ENCODE results near the gene SLC6A13. TPM values are rescaled to one million over a fixed set of nuclear protein-coding genes. Genes with fewer than 3 reads are reported as not detected.

SLC6A13 gene
- total RNA-seq, 1 experiment from 2014 or later, result not detected

GRCh38 chr12:176321-177181 is 86.1 kb downstream of the SLC6A13 start:
- DNase-seq (ENCODE audit: low read depth), result peak; percentile 46
- in situ Hi-C loops (cut with HindIII; ENCODE audit: low pct_unique_long_range_greater_than_20kb, low sequenced_read_pairs), result no loop called here

GRCh38 chr12:175759-176158 is 86.9 kb downstream of the SLC6A13 start:
- no peak for DNase-seq (ENCODE audit: low read depth)
- in situ Hi-C loops (cut with HindIII; ENCODE audit: low pct_unique_long_range_greater_than_20kb, low sequenced_read_pairs), result no loop called here

- in situ Hi-C loops (cut with HindIII; ENCODE audit: low pct_unique_long_range_greater_than_20kb, low sequenced_read_pairs), result no loop called here
- DNase-seq (ENCODE audit: low read depth), result no peak
Observed at GRCh38 chr12:175250-175649, 87.4 kb downstream of the SLC6A13 start.

GRCh38 chr12:174596-174995 is 88.0 kb downstream of the SLC6A13 start:
- DNase-seq (ENCODE audit: low read depth), result no peak
- in situ Hi-C loops (cut with HindIII; ENCODE audit: low pct_unique_long_range_greater_than_20kb, low sequenced_read_pairs), result no loop called here

- in situ Hi-C loops (cut with HindIII; ENCODE audit: low pct_unique_long_range_greater_than_20kb, low sequenced_read_pairs), result no loop called here
- no peak for DNase-seq (ENCODE audit: low read depth)
Observed at GRCh38 chr12:174124-174523, 88.5 kb downstream of the SLC6A13 start.

- in situ Hi-C loops (cut with HindIII; ENCODE audit: low pct_unique_long_range_greater_than_20kb, low sequenced_read_pairs), result no loop called here
Observed at GRCh38 chr12:172732-173161, 89.9 kb downstream of the SLC6A13 start.

GRCh38 chr12:171743-172676 is 90.6 kb downstream of the SLC6A13 start:
- in situ Hi-C loops (cut with HindIII; ENCODE audit: low pct_unique_long_range_greater_than_20kb, low sequenced_read_pairs), result no loop called here
- no peak for DNase-seq (ENCODE audit: low read depth)

More at GRCh38 chr12:172732-173161, 89.9 kb downstream of the SLC6A13 start:
- no peak for DNase-seq (ENCODE audit: low read depth)

- in situ Hi-C loops (cut with HindIII; ENCODE audit: low pct_unique_long_range_greater_than_20kb, low sequenced_read_pairs), result no loop called here
Observed at GRCh38 chr12:171276-171675, 91.4 kb downstream of the SLC6A13 start.

More at GRCh38 chr12:171276-171675, 91.4 kb downstream of the SLC6A13 start:
- no peak for DNase-seq (ENCODE audit: low read depth)

Other genes starting within 250 kb of the SLC6A13 start
- gene IQSEC3, start 196.1 kb downstream of the SLC6A13 start, total RNA-seq (2014; rRNA removed; shearing (Covaris generic); ENCODE audit: low replicate concordance), result not detected in 2 replicates
- 0.95 TPM in 1 of 2 replicates, not detected in the other for gene SLC6A12, start 48.7 kb downstream of the SLC6A13 start, total RNA-seq (2014; rRNA removed; shearing (Covaris generic); ENCODE audit: low replicate concordance)
- 12.8 and 33.6 TPM in 2 replicates for gene KDM5A, start 126.5 kb upstream of the SLC6A13 start, total RNA-seq (2014; rRNA removed; shearing (Covaris generic); ENCODE audit: low replicate concordance)
- gene CCDC77, start 138.8 kb upstream of the SLC6A13 start, total RNA-seq (2014; rRNA removed; shearing (Covaris generic); ENCODE audit: low replicate concordance), result 13.5 and 16.3 TPM in 2 replicates
- 1.9 and 8.1 TPM in 2 replicates for gene B4GALNT3, start 197.1 kb upstream of the SLC6A13 start, total RNA-seq (2014; rRNA removed; shearing (Covaris generic); ENCODE audit: low replicate concordance)

Data from Caki2 (cell line).